ENCODE data around the gene THRSP. TPM values are rescaled to one million over a fixed set of nuclear protein-coding genes. Genes with fewer than 3 reads are reported as not detected.

THRSP gene
- total RNA-seq, 1 experiment from 2014 or later: not detected

- TF ChIP-seq ELF1 (IDR thresholded peaks at IDR 0.05; ENCODE audit: borderline replicate concordance, low read depth) (no peak), JUND (IDR thresholded peaks at IDR 0.05) (no peak), CBX3 (IDR thresholded peaks at IDR 0.05; ENCODE audit: low read depth) (no peak), EGR1 (IDR thresholded peaks at IDR 0.05; ENCODE audit: low read depth) (no peak), POLR2AphosphoS5 (IDR thresholded peaks at IDR 0.05; ENCODE audit: low read depth, low read length) (no peak), POLR2A (IDR thresholded peaks at IDR 0.05; ENCODE audit: borderline replicate concordance, extremely low read depth, insufficient read depth, insufficient read length) (no peak)
- TF ChIP-seq, protein P1, sequence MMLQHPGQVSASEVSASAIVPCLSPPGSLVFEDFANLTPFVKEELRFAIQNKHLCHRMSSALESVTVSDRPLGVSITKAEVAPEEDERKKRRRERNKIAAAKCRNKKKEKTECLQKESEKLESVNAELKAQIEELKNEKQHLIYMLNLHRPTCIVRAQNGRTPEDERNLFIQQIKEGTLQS (IDR thresholded peaks at IDR 0.05): no peak
- H3K9me3 ChIP-seq (ENCODE audit: control insufficient read depth in 1 of 2, insufficient read depth in 1 of 2, low read depth in 1 of 2, low read length in 2 of 2): no peaks in the 10 kb centered on the region
- H3K9ac ChIP-seq (ENCODE audit: low read length): no peak overlapping the region
- H4K20me1 ChIP-seq (ENCODE audit: insufficient read depth): no peaks in the 10 kb centered on the region
- RAD21 ChIA-PET (ENCODE audit: low non-redundant PET in 1 of 2, low total read pairs in 2 of 2, uncharacterized antibody in 2 of 2, unreplicated experiment in 2 of 2): no interaction called here
- BruUV-seq (replicated peaks): no TSS peak
- no peaks in the 10 kb centered on the region for H3K79me2 ChIP-seq (ENCODE audit: insufficient read depth, low read length)
- no peak overlapping the region for H2AFZ ChIP-seq (ENCODE audit: low read depth, low read length, poor library complexity, severe bottlenecking)
- no peak for DNase-seq (ENCODE audit: low read depth, low spot score)
- no peaks in the 10 kb centered on the region for H3K4me1 ChIP-seq (ENCODE audit: control insufficient read depth in 1 of 2, insufficient read depth in 2 of 2, low read length in 2 of 2)
- POLR2A ChIA-PET: no interaction called here
- H3K36me3 ChIP-seq (ENCODE audit: control insufficient read depth in 1 of 2, insufficient read depth in 2 of 2, low read length in 2 of 2): peaks cover 7 to 21% of the 10 kb centered on the region in 2 experiments
- ATAC-seq: no peak
- H3K4me3 ChIP-seq (replicated peaks in 1 of 2; ENCODE audit: low read depth in 1 of 2, low read length in 2 of 2): no peak overlapping the region
- H3K27ac ChIP-seq (ENCODE audit: low read depth, low read length): no peak overlapping the region
- CTCF ChIA-PET: interaction anchor here (0.8 kb wide), 1 partner anchor 61 kb away, joined by 3 read pairs; no protein-coding TSS in a partner anchor
- intact Hi-C loops (cut with micrococcal nuclease): no loop called here
- no peak overlapping the region for H3K4me2 ChIP-seq (ENCODE audit: low read length)
- H3K27me3 ChIP-seq (ENCODE audit: insufficient read depth, low read length): no peaks in the 10 kb centered on the region
- no peaks in the 10 kb centered on the region for H3K9me2 ChIP-seq (ENCODE audit: insufficient read depth)
These were observed 46.7 kb downstream of the THRSP start for GRCh38 chr11:78110351-78110750.

DNA sequence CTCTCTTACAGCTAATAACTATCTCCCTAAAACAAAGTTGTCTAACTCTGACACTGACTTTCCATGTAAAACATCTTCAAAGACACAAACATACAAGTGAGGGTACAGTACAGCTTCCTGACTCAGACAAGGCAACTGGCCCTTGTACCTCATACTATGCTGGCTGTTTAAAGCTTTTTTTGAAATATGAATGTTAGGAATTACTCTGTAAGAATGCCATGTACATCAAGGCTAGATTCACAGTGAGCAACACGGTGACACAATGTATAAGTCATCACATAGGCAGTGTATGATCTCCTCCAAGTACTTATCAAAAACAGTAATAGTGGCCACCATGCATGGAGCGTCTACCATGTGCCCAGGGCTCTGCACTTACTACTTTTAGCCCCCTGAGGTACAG is 47.2 kb downstream of the THRSP start:
- no peak overlapping the region for H2AFZ ChIP-seq (ENCODE audit: low read depth, low read length, poor library complexity, severe bottlenecking)
- intact Hi-C loops (cut with micrococcal nuclease): no loop called here
- CTCF ChIA-PET: interaction anchor here (0.8 kb wide), 1 partner anchor 60 kb away, joined by 3 read pairs; no protein-coding TSS in a partner anchor
- H3K27ac ChIP-seq (ENCODE audit: low read depth, low read length): no peak overlapping the region
- POLR2A ChIA-PET: no interaction called here
- peaks cover 7 to 21% of the 10 kb centered on the region in 2 experiments for H3K36me3 ChIP-seq (ENCODE audit: control insufficient read depth in 1 of 2, insufficient read depth in 2 of 2, low read length in 2 of 2)
- RAD21 ChIA-PET (ENCODE audit: low non-redundant PET in 1 of 2, low total read pairs in 2 of 2, uncharacterized antibody in 2 of 2, unreplicated experiment in 2 of 2): no interaction called here
- TF ChIP-seq EGR1 (IDR thresholded peaks at IDR 0.05; ENCODE audit: low read depth): no peak
- TF ChIP-seq, protein P2, sequence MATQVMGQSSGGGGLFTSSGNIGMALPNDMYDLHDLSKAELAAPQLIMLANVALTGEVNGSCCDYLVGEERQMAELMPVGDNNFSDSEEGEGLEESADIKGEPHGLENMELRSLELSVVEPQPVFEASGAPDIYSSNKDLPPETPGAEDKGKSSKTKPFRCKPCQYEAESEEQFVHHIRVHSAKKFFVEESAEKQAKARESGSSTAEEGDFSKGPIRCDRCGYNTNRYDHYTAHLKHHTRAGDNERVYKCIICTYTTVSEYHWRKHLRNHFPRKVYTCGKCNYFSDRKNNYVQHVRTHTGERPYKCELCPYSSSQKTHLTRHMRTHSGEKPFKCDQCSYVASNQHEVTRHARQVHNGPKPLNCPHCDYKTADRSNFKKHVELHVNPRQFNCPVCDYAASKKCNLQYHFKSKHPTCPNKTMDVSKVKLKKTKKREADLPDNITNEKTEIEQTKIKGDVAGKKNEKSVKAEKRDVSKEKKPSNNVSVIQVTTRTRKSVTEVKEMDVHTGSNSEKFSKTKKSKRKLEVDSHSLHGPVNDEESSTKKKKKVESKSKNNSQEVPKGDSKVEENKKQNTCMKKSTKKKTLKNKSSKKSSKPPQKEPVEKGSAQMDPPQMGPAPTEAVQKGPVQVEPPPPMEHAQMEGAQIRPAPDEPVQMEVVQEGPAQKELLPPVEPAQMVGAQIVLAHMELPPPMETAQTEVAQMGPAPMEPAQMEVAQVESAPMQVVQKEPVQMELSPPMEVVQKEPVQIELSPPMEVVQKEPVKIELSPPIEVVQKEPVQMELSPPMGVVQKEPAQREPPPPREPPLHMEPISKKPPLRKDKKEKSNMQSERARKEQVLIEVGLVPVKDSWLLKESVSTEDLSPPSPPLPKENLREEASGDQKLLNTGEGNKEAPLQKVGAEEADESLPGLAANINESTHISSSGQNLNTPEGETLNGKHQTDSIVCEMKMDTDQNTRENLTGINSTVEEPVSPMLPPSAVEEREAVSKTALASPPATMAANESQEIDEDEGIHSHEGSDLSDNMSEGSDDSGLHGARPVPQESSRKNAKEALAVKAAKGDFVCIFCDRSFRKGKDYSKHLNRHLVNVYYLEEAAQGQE (IDR thresholded peaks at IDR 0.05; ENCODE audit: low read depth): no peak
- TF ChIP-seq YY1 (IDR thresholded peaks at IDR 0.05; ENCODE audit: extremely low read depth, insufficient replicate concordance, low read depth, low read length): no peak
- no peak for TF ChIP-seq EZH2phosphoT487 (IDR thresholded peaks at IDR 0.05; ENCODE audit: borderline replicate concordance)
- TF ChIP-seq POLR2A (IDR thresholded peaks at IDR 0.05; ENCODE audit: borderline replicate concordance, extremely low read depth, insufficient read depth, insufficient read length): no peak
- no peak for TF ChIP-seq FOSL1 (IDR thresholded peaks at IDR 0.05; ENCODE audit: low read depth)
- TF ChIP-seq, protein P3, sequence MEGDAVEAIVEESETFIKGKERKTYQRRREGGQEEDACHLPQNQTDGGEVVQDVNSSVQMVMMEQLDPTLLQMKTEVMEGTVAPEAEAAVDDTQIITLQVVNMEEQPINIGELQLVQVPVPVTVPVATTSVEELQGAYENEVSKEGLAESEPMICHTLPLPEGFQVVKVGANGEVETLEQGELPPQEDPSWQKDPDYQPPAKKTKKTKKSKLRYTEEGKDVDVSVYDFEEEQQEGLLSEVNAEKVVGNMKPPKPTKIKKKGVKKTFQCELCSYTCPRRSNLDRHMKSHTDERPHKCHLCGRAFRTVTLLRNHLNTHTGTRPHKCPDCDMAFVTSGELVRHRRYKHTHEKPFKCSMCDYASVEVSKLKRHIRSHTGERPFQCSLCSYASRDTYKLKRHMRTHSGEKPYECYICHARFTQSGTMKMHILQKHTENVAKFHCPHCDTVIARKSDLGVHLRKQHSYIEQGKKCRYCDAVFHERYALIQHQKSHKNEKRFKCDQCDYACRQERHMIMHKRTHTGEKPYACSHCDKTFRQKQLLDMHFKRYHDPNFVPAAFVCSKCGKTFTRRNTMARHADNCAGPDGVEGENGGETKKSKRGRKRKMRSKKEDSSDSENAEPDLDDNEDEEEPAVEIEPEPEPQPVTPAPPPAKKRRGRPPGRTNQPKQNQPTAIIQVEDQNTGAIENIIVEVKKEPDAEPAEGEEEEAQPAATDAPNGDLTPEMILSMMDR (IDR thresholded peaks at IDR 0.05 in 2 of 3, conservative IDR thresholded peaks at IDR 0.05 in 1 of 3; ENCODE audit: borderline replicate concordance in 1 of 3, insufficient read depth in 1 of 3, low read depth in 2 of 3, low read length in 2 of 3): no peak
- no peak for TF ChIP-seq SP1 (IDR thresholded peaks at IDR 0.05; ENCODE audit: low read depth)
- TF ChIP-seq POLR2AphosphoS5 (IDR thresholded peaks at IDR 0.05; ENCODE audit: low read depth, low read length): no peak
- no peaks in the 10 kb centered on the region for H3K27me3 ChIP-seq (ENCODE audit: insufficient read depth, low read length)
- no peak overlapping the region for H3K4me3 ChIP-seq (replicated peaks in 1 of 2; ENCODE audit: low read depth in 1 of 2, low read length in 2 of 2)
- H3K9me3 ChIP-seq (ENCODE audit: control insufficient read depth in 1 of 2, insufficient read depth in 1 of 2, low read depth in 1 of 2, low read length in 2 of 2): no peaks in the 10 kb centered on the region
- no peaks in the 10 kb centered on the region for H3K4me1 ChIP-seq (ENCODE audit: control insufficient read depth in 1 of 2, insufficient read depth in 2 of 2, low read length in 2 of 2)
- H3K79me2 ChIP-seq (ENCODE audit: insufficient read depth, low read length): no peaks in the 10 kb centered on the region
- no peaks in the 10 kb centered on the region for H4K20me1 ChIP-seq (ENCODE audit: insufficient read depth)
- H3K9ac ChIP-seq (ENCODE audit: low read length): no peak overlapping the region
- DNase-seq (ENCODE audit: low read depth, low spot score) (no peak), ATAC-seq (no peak)
- BruUV-seq (replicated peaks): no TSS peak
- H3K9me2 ChIP-seq (ENCODE audit: insufficient read depth): no peaks in the 10 kb centered on the region
- no peak overlapping the region for H3K4me2 ChIP-seq (ENCODE audit: low read length)
